SK-N-SH (cell line): ENCODE results near the gene MTTP. TPM values are rescaled to one million over a fixed set of nuclear protein-coding genes. Genes with fewer than 3 reads are reported as not detected.

Experiments used
- CTCF ChIA-PET: fragments of 300-600, 350-600 bp; formaldehyde crosslinking; extraction: SDS; loops from one replicate; lab custom pipeline; 2021; lab: Yijun Ruan, JAX
- POLR2A ChIA-PET: fragments of 350-600 bp; sonication (Branson Sonifier 250); formaldehyde crosslinking; extraction: SDS; loops from one replicate; lab custom pipeline; 2020; ENCODE audit warnings: antibody characterized with exemption, inconsistent platforms; lab: Yijun Ruan, JAX
- DNase-seq: peaks from one replicate; pipeline ENCODE4 v3.0.0; 2012
- H2AFZ ChIP-seq: fragments of 200-600 bp; sonication (generic); 2 replicates; pipeline ENCODE4 v1.8.1; 2016; ENCODE audit warnings: antibody characterized with exemption, mild to moderate bottlenecking, low read depth
- H3F3A ChIP-seq: fragments of 200-600 bp; sonication (generic); replicated peaks from 2 replicates; pipeline ENCODE3; 2016; ENCODE audit warnings: antibody characterized with exemption, mild to moderate bottlenecking; ENCODE audit not compliant: insufficient read depth
- H3K27ac ChIP-seq, 2 experiments: fragments of 200-500 bp in 1 of 2; fragments of 200-600 bp in 1 of 2; sonication (Bioruptor generic) in 1 of 2; sonication (generic), shearing (Covaris generic) in 1 of 2; 2 replicates each; pipeline versions ENCODE4 v1.5.1 to v1.6.1; 2014 to 2016; ENCODE audit warnings: low read depth in 2 of 2, inconsistent platforms in 1 of 2, low read length in 1 of 2, mild to moderate bottlenecking in 1 of 2, mixed read lengths in 1 of 2
- H3K27me3 ChIP-seq: fragments of 200-600 bp; sonication (generic), shearing (Covaris generic); 2 replicates; pipeline ENCODE4 v1.6.1; 2016; ENCODE audit warnings: mixed run types; ENCODE audit not compliant: insufficient read depth
- H3K36me3 ChIP-seq, 2 experiments: fragments of 200-500 bp in 1 of 2; fragments of 200-600 bp in 1 of 2; sonication (Bioruptor generic) in 1 of 2; sonication (generic) in 1 of 2; replicated peaks in 1 of 2; 2 replicates each; pipeline versions ENCODE3 to v1.5.1; 2014 to 2016; ENCODE audit warnings: low read length in 1 of 2, mild to moderate bottlenecking in 1 of 2; ENCODE audit not compliant: insufficient read depth in 2 of 2, control insufficient read depth in 1 of 2
- H3K4me1 ChIP-seq, 2 experiments: fragments of 200-500 bp in 1 of 2; fragments of 200-600 bp in 1 of 2; sonication (Bioruptor generic) in 1 of 2; sonication (generic), shearing (Covaris generic) in 1 of 2; 2 replicates each; pipeline versions ENCODE4 v1.5.1 to v1.6.1; 2014 to 2016; ENCODE audit warnings: low read depth in 1 of 2, low read length in 1 of 2, mixed run types in 1 of 2; ENCODE audit not compliant: insufficient read depth in 2 of 2, control insufficient read depth in 1 of 2
- H3K4me2 ChIP-seq: fragments of 200-600 bp; sonication (generic), shearing (Covaris generic); 2 replicates; pipeline ENCODE4 v1.6.1; 2017; ENCODE audit warnings: mixed run types
- H3K4me3 ChIP-seq, 2 experiments: fragments of 200-500 bp in 1 of 2; fragments of 200-600 bp in 1 of 2; sonication (Bioruptor generic) in 1 of 2; sonication (generic), shearing (Covaris generic) in 1 of 2; 2 replicates each; pipeline versions ENCODE4 v1.5.1 to v1.8.1; 2014 to 2016; ENCODE audit warnings: low read depth in 2 of 2, inconsistent platforms in 1 of 2, low read length in 1 of 2, mild to moderate bottlenecking in 1 of 2, mixed read lengths in 1 of 2, moderate library complexity in 1 of 2
- H3K79me2 ChIP-seq: fragments of 200-600 bp; sonication (generic); 2 replicates; pipeline ENCODE4 v1.8.1; 2017; ENCODE audit warnings: mild to moderate bottlenecking; ENCODE audit not compliant: insufficient read depth
- H3K9ac ChIP-seq: fragments of 200-600 bp; sonication (generic); 2 replicates; pipeline ENCODE4 v1.6.1; 2017; ENCODE audit warnings: mixed run types
- H3K9me2 ChIP-seq: fragments of 200-600 bp; sonication (generic); 2 replicates; pipeline ENCODE4 v1.6.1; 2017; ENCODE audit warnings: mixed run types
- H3K9me3 ChIP-seq: fragments of 200-600 bp; sonication (generic); 2 replicates; pipeline ENCODE4 v1.6.1; 2017; ENCODE audit warnings: mixed run types, mild to moderate bottlenecking, moderate library complexity
- H4K20me1 ChIP-seq: fragments of 200-600 bp; sonication (generic); 2 replicates; pipeline ENCODE4 v1.6.1; 2017; ENCODE audit warnings: mild to moderate bottlenecking, mixed run types; ENCODE audit not compliant: insufficient read depth
- CHD2 ChIP-seq: fragments of 150-350 bp; IDR thresholded peaks from 2 replicates; pipeline ENCODE4 v1.6.1; 2018; ENCODE audit warnings: low read length; ENCODE audit not compliant: partially characterized antibody
- ELF1 ChIP-seq: IDR thresholded peaks from 2 replicates; pipeline ENCODE4 v1.4.0; 2012
- EP300 ChIP-seq, 2 experiments: IDR thresholded peaks; 2 replicates each; pipeline versions ENCODE4 v1.4.0 to v1.6.1; 2012; ENCODE audit warnings: borderline replicate concordance in 1 of 2, low read depth in 1 of 2, low read length in 1 of 2
- EZH2phosphoT487 ChIP-seq: fragments of 200-600 bp; sonication (generic); IDR thresholded peaks from 2 replicates; pipeline ENCODE4 v1.6.1; 2017; ENCODE audit warnings: low read depth, mixed run types, mild to moderate bottlenecking, antibody characterized with exemption, moderate library complexity, borderline replicate concordance
- FOXJ3 ChIP-seq: sonication (generic); formaldehyde crosslinking; IDR thresholded peaks from 2 replicates; pipeline ENCODE4 v1.5.1; 2020; ENCODE audit warnings: mild to moderate bottlenecking, missing genetic modification reagents
- GATA2 ChIP-seq: sonication (generic); formaldehyde crosslinking; IDR thresholded peaks from 2 replicates; pipeline ENCODE4 v1.5.0; 2020; ENCODE audit warnings: mild to moderate bottlenecking, missing genetic modification reagents
- MEF2A ChIP-seq: IDR thresholded peaks from 2 replicates; pipeline ENCODE4 v1.4.0; 2012; ENCODE audit warnings: low read depth, borderline replicate concordance
- MXI1 ChIP-seq: IDR thresholded peaks from 2 replicates; pipeline ENCODE4 v1.6.1; 2012; ENCODE audit warnings: mild to moderate bottlenecking, low read depth, low read length, improper control_type of control experiment
- NFIC ChIP-seq: IDR thresholded peaks from 2 replicates; pipeline ENCODE4 v1.4.0; 2012; ENCODE audit warnings: borderline replicate concordance
- SIN3A ChIP-seq: IDR thresholded peaks from 2 replicates; pipeline ENCODE4 v1.6.1; 2012; ENCODE audit warnings: low read depth, mild to moderate bottlenecking, low read length, moderate library complexity, borderline replicate concordance
- SMC3 ChIP-seq: IDR thresholded peaks from 2 replicates; pipeline ENCODE4 v1.6.1; 2012; ENCODE audit warnings: low read depth, low read length, improper control_type of control experiment
- TEAD4 ChIP-seq: IDR thresholded peaks from 2 replicates; pipeline ENCODE4 v1.4.0; 2012; ENCODE audit warnings: mild to moderate bottlenecking, borderline replicate concordance; ENCODE audit not compliant: insufficient read depth
- ZBTB33 ChIP-seq: IDR thresholded peaks from 2 replicates; pipeline ENCODE4 v1.4.0; 2012; ENCODE audit warnings: low read depth, borderline replicate concordance
- WGBS: methylation state at CpG from one replicate; pipeline ENCODE4 v1.1.6; 2017; ENCODE audit warnings: low lambda C conversion rate; 5-methylcytosine and 5-hydroxymethylcytosine counted together
- polyA plus RNA-seq, 3 experiments: library from polyadenylated mRNA; depleted of rRNA; stranded (reverse); fragments of >200 nt; gene quantifications; 2 replicates each; pipeline ENCODE4 v1.2.3, GENCODE V29; 2012
- TF ChIP-seq, protein P1 (sequence below): IDR thresholded peaks from 2 replicates; pipeline ENCODE4; 2012
- TF ChIP-seq, protein P2 (sequence below): IDR thresholded peaks from 2 replicates; pipeline ENCODE4 v1.6.1; 2012; ENCODE audit warnings: mild to moderate bottlenecking, low read depth, low read length, moderate library complexity
- TF ChIP-seq, protein P3 (sequence below): fragments of 200-600 bp; sonication (generic); IDR thresholded peaks from 2 replicates; pipeline ENCODE4 v1.6.1; 2017; ENCODE audit warnings: antibody characterized with exemption, mild to moderate bottlenecking, moderate library complexity

The MTTP gene
- polyA plus RNA-seq, 1 of the 3 experiments (the other 2 are of a cell fraction): not detected

DNA sequence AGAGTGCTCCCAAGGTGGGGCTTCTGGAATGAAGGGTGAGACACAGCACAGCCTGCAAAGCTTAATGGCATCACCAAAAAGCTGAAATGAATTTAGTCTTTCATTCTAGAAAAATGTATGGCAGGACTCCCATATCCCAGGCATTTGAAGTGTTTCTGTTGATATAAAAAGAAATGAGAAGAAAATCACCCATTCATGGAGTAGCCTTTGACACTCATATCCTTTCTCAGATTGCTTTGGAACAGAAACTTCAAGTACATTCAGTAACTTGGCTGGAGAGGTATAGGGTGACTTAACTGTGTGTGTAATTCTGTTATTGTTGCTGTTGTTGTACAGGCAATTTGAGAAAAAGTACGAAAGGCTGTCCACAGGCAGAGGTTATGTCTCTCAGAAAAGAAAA lies 47.7 kb downstream of the MTTP start:
- no peaks in the 10 kb centered on the region for H3K27me3 ChIP-seq
- no peaks in the 10 kb centered on the region for H3K36me3 ChIP-seq
- H2AFZ ChIP-seq: no peak overlapping the region
- DNase-seq: no peak
- H3K9ac ChIP-seq: no peak overlapping the region
- ChIA-PET POLR2A (no interaction called here), CTCF (no interaction called here)
- no peaks in the 10 kb centered on the region for H3F3A ChIP-seq
- H3K9me3 ChIP-seq: no peaks in the 10 kb centered on the region
- no peaks in the 10 kb centered on the region for H4K20me1 ChIP-seq
- 72% methylated on average over 1 of the region's 1 CpG for WGBS
- TF ChIP-seq MXI1: no peak
- TF ChIP-seq FOXJ3 (CRISPR knock-in tag): no peak
- no peak for TF ChIP-seq NFIC
- no peak for TF ChIP-seq SMC3
- TF ChIP-seq, protein P1, sequence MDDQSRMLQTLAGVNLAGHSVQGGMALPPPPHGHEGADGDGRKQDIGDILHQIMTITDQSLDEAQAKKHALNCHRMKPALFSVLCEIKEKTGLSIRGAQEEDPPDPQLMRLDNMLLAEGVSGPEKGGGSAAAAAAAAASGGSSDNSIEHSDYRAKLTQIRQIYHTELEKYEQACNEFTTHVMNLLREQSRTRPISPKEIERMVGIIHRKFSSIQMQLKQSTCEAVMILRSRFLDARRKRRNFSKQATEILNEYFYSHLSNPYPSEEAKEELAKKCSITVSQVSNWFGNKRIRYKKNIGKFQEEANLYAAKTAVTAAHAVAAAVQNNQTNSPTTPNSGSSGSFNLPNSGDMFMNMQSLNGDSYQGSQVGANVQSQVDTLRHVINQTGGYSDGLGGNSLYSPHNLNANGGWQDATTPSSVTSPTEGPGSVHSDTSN: no peak
- TF ChIP-seq, protein P2, sequence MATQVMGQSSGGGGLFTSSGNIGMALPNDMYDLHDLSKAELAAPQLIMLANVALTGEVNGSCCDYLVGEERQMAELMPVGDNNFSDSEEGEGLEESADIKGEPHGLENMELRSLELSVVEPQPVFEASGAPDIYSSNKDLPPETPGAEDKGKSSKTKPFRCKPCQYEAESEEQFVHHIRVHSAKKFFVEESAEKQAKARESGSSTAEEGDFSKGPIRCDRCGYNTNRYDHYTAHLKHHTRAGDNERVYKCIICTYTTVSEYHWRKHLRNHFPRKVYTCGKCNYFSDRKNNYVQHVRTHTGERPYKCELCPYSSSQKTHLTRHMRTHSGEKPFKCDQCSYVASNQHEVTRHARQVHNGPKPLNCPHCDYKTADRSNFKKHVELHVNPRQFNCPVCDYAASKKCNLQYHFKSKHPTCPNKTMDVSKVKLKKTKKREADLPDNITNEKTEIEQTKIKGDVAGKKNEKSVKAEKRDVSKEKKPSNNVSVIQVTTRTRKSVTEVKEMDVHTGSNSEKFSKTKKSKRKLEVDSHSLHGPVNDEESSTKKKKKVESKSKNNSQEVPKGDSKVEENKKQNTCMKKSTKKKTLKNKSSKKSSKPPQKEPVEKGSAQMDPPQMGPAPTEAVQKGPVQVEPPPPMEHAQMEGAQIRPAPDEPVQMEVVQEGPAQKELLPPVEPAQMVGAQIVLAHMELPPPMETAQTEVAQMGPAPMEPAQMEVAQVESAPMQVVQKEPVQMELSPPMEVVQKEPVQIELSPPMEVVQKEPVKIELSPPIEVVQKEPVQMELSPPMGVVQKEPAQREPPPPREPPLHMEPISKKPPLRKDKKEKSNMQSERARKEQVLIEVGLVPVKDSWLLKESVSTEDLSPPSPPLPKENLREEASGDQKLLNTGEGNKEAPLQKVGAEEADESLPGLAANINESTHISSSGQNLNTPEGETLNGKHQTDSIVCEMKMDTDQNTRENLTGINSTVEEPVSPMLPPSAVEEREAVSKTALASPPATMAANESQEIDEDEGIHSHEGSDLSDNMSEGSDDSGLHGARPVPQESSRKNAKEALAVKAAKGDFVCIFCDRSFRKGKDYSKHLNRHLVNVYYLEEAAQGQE: no peak
- TF ChIP-seq MEF2A: no peak
- no peak for TF ChIP-seq CHD2
- no peak for TF ChIP-seq TEAD4
- TF ChIP-seq GATA2 (CRISPR knock-in tag): no peak
- TF ChIP-seq, protein P3, sequence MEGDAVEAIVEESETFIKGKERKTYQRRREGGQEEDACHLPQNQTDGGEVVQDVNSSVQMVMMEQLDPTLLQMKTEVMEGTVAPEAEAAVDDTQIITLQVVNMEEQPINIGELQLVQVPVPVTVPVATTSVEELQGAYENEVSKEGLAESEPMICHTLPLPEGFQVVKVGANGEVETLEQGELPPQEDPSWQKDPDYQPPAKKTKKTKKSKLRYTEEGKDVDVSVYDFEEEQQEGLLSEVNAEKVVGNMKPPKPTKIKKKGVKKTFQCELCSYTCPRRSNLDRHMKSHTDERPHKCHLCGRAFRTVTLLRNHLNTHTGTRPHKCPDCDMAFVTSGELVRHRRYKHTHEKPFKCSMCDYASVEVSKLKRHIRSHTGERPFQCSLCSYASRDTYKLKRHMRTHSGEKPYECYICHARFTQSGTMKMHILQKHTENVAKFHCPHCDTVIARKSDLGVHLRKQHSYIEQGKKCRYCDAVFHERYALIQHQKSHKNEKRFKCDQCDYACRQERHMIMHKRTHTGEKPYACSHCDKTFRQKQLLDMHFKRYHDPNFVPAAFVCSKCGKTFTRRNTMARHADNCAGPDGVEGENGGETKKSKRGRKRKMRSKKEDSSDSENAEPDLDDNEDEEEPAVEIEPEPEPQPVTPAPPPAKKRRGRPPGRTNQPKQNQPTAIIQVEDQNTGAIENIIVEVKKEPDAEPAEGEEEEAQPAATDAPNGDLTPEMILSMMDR: no peak
- no peak for TF ChIP-seq ELF1
- no peak for TF ChIP-seq EP300 (IDR thresholded peaks at IDR 0.05; ENCODE audit: borderline replicate concordance in 1 of 2, low read depth in 1 of 2, low read length in 1 of 2)
- no peak for TF ChIP-seq SIN3A
- no peak for TF ChIP-seq EZH2phosphoT487
- no peak for TF ChIP-seq ZBTB33
- no peak overlapping the region for H3K27ac ChIP-seq
- no peaks in the 10 kb centered on the region for H3K79me2 ChIP-seq
- H3K4me1 ChIP-seq: no peaks in the 10 kb centered on the region
- H3K9me2 ChIP-seq: no peaks in the 10 kb centered on the region
- H3K4me2 ChIP-seq: no peak overlapping the region
- H3K4me3 ChIP-seq: no peak overlapping the region
